ENCODE results near the gene TASP1. TPM values are rescaled to one million over a fixed set of nuclear protein-coding genes. Genes with fewer than 3 reads are reported as not detected.

The TASP1 gene
- total and polyA plus RNA-seq, 4 donors, result 2.5 to 10.0 (median 4.7) TPM

GRCh38 chr20:13418263-13419229 lies 220.2 kb downstream of the TASP1 start:
- Histone ChIP-seq H3K9me3 (ENCODE audit: control insufficient read depth in 4 of 4, low read length in 3 of 4) (no peaks in the 10 kb centered on the region), H3K27ac (ENCODE audit: low read depth in 1 of 2, low read length in 2 of 2) (peak overlapping the region; percentile 44 to 60), H3K4me1 (ENCODE audit: control insufficient read depth in 4 of 4, insufficient read depth in 4 of 4, low read length in 3 of 4) (peaks cover 0 to 7% (median 4%) of the 10 kb centered on the region in 4 donors), H3K9ac (ENCODE audit: low read depth in 1 of 2, low read length in 2 of 2) (no peak overlapping the region), H3K36me3 (ENCODE audit: control insufficient read depth in 4 of 4, insufficient read depth in 3 of 4, low read depth in 1 of 4, low read length in 3 of 4) (no peaks in the 10 kb centered on the region), H3K27me3 (ENCODE audit: control insufficient read depth in 4 of 4, insufficient read depth in 4 of 4, low read length in 3 of 4) (no peaks in the 10 kb centered on the region), H3K4me3 (ENCODE audit: low read depth in 1 of 3, low read length in 3 of 3) (no peak overlapping the region)
- DNase-seq (ENCODE audit: low spot score), result no peak
- peak; percentile 44 to 75 for TF ChIP-seq GABPA (IDR thresholded peaks at IDR 0.05 in 1 of 2, conservative IDR thresholded peaks at IDR 0.05 in 1 of 2)
- peak; percentile 11 to 38 for TF ChIP-seq RAD21 (IDR thresholded peaks at IDR 0.05)
- peak; percentile 52 for TF ChIP-seq MAX (IDR thresholded peaks at IDR 0.05)
- peak; percentile 59 for TF ChIP-seq HNF4G (IDR thresholded peaks at IDR 0.05)
- peak; percentile 19 for TF ChIP-seq ATF3 (IDR thresholded peaks at IDR 0.05)
- TF ChIP-seq JUND (IDR thresholded peaks at IDR 0.05), result peak; percentile 52 to 67
- no peak for TF ChIP-seq REST (IDR thresholded peaks at IDR 0.05)
- peak; percentile 81 for TF ChIP-seq SP1 (IDR thresholded peaks at IDR 0.05)
- TF ChIP-seq ZBTB33 (IDR thresholded peaks at IDR 0.05), result peak; percentile 36
- no peak for TF ChIP-seq CTCF (IDR thresholded peaks at IDR 0.05; ENCODE audit: low read depth, low read length, missing input control)
- TF ChIP-seq HNF4A (conservative IDR thresholded peaks at IDR 0.05), result peak; percentile 79 to 85
- peak; percentile 70 to 78 for TF ChIP-seq RXRA (IDR thresholded peaks at IDR 0.05)
- TF ChIP-seq EGR1 (IDR thresholded peaks at IDR 0.05; ENCODE audit: low read depth in 2 of 2), result peak in 1 of 2 donors; percentile 28
- no peak for TF ChIP-seq NR2F2 (IDR thresholded peaks at IDR 0.05)
- no peak for TF ChIP-seq FOXA2 (IDR thresholded peaks at IDR 0.05)
